WI38 (cell line): ENCODE results near the gene MBD5.

Experiments used
- H3K4me3 ChIP-seq: 2 replicates; pipeline ENCODE4 v1.5.1; 2011; ENCODE audit warnings: low read depth, mild to moderate bottlenecking, control low read depth, low read length
- TF ChIP-seq, protein P1 (sequence below): IDR thresholded peaks from 2 replicates; pipeline ENCODE4 v1.5.1; 2012; ENCODE audit warnings: low read depth, mild to moderate bottlenecking, control low read depth, low read length

MBD5 gene

DNA sequence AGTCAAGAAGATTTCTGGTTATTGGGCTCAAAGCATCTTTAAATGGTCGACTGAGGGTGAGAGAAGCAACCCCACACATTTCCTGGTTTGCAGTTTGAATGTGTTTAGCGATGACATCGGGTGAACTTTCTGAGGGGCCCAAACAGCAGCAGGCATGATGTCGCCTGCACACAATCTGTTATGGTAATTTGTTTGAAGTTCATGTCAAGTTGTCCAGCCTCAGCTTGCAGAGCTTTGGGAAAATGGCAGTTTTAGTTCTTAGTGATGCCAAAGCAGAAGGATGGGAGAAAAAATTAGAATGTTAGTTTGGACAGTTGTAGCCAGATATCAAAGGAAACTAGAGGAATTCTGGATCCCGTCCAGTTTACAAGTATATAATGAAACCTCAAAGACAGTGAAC, 284.6 kb downstream of the MBD5 start:
- TF ChIP-seq, protein P1, sequence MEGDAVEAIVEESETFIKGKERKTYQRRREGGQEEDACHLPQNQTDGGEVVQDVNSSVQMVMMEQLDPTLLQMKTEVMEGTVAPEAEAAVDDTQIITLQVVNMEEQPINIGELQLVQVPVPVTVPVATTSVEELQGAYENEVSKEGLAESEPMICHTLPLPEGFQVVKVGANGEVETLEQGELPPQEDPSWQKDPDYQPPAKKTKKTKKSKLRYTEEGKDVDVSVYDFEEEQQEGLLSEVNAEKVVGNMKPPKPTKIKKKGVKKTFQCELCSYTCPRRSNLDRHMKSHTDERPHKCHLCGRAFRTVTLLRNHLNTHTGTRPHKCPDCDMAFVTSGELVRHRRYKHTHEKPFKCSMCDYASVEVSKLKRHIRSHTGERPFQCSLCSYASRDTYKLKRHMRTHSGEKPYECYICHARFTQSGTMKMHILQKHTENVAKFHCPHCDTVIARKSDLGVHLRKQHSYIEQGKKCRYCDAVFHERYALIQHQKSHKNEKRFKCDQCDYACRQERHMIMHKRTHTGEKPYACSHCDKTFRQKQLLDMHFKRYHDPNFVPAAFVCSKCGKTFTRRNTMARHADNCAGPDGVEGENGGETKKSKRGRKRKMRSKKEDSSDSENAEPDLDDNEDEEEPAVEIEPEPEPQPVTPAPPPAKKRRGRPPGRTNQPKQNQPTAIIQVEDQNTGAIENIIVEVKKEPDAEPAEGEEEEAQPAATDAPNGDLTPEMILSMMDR = no peak

DNA sequence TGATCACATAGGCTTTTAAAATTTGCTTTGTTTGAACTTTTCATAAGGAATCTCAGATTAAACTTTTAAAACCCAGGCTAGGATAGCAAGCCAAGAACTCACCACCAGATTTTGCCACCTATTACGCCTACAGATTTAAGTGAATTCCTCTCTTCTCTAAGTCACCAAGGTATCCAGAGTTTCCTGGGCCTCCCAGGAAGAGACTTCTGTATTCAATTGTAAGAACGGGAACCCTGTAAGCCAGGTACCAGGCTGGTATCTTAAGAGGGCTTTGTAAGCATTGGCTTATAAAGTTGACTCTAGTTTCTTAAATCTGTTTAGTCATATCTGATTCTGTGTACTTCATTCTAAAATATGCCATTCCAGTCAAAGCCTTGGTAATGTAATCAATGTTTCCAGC, 285.1 kb downstream of the MBD5 start:
- no peak overlapping the region for H3K4me3 ChIP-seq
- TF ChIP-seq, protein P1 = no peak

More for the DNA sequence above, 284.6 kb downstream of the MBD5 start:
- no peak overlapping the region for H3K4me3 ChIP-seq

DNA sequence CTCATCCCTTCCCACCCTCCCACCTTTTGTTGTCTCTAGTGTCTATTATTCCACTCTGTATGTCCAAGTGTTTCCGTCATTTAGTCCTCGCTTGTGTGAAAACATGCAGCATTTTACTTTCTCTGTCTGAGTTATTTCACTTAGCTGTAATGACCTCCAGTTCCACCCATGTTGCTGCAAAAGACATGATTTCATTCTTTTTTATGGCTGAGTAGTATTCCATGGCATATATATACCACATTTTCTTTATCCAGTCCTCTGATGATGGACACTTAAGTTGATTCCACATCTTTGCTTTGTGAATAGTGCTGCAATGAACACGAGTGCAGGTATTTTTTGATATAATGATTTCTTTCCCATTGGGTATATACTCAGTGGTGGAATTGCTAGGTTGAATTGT, 296.7 kb downstream of the MBD5 start:
- no peak overlapping the region for H3K4me3 ChIP-seq
- TF ChIP-seq, protein P1 = no peak

DNA sequence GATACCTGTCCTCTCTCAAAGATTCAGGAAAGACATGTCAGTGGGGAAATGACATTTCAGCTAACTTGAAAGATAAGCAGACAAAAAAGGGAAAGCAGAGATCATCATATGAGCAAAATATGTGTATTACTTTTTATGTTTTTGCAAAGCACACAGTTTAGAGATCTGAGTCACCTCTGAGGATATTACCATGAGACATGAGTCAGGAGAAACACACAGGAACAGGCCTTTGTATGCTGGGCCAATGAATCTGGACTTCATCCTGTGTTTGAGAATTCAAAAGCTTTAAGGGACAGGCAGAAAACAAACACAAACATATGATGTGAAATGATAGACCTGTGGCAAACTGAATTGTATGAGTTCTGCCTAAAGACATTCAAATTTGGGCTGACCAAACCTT, 317.6 kb downstream of the MBD5 start:
- TF ChIP-seq, protein P1 = no peak
- no peak overlapping the region for H3K4me3 ChIP-seq

DNA sequence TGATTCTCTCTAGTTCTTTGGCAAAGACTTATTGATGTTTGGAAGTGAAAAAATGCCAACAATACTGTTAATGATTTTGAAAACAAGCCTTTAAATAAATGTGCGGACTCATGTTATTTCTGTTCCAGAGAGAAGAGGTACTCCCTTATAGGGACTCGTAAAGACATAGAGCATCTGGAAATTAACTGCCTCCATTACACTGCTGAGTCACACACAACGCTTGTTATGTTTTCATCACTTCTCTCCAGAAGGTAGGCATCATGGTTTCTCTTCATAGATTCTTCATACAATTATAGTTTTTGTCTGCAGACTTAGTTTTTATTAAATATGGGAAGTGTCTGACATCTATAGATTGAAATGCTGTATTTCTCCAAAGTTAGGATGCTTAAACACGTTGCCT, 321.2 kb downstream of the MBD5 start:
- TF ChIP-seq, protein P1 = no peak
- H3K4me3 ChIP-seq = no peak overlapping the region

DNA sequence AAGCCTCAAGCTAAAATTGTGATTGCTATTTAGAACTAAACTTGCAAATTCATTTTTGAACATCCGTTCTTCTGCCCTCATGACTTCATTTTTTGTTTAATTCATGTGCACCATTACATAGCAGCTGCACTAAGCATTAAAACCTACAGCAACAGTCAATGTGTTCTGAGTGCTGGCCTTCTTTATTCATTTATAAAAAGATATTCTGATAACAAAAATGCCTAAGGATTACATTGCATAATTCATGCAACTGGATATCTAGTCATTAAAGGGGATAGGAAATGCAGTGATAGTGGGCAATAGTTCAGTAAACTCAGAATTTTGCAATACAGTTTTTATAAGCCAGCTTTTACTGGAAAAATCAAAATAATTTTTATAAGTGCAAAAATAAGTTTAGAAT, 329.3 kb downstream of the MBD5 start:
- H3K4me3 ChIP-seq = no peak overlapping the region
- TF ChIP-seq, protein P1 = no peak

DNA sequence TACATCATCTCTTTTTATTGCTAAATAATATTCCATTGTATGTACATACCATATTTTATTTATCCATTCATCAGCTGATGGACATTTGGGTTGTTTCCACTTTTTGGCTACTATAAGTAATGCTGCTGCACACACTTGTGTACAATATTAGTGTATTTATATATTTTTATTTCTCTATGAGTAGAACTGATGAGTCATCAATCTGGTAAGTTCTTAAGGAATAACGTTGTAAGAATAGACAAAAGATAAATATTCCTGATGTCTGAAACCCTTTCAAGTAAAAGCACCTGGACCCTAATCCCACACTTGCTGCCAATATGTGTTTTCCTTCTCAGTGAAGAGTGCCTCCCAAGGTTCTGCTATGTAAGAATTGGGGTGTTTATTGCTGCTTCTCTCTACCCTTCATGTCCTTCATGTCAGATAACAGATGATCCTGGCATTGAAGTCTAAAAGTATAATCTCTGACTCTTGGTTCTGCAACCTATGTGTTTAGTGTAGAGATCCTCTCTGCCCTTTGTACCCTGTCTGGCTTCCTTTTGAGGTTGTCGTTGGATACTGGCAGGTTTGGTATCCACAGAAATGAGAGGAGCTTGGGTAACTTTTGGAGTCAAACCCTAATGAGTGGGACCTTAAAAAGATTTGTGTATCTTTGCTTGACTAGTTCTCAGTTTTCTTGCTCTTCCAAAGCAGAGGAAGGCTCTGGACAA, 330.7 kb downstream of the MBD5 start:
- no peak overlapping the region for H3K4me3 ChIP-seq
- TF ChIP-seq, protein P1 = no peak
